A549 (cell line): ENCODE results near the gene MYRIP. TPM values are rescaled to one million over a fixed set of nuclear protein-coding genes. Genes with fewer than 3 reads are reported as not detected.

Experiments
- ATAC-seq, 2 experiments: fragments of 200-7000 bp in 1 of 2; fragments of >200 bp in 1 of 2; cut with Nextera tagmentation in 1 of 2; cut with Tn5 transposase in 1 of 2; 3 replicates each; pipeline versions ENCODE4 v1.8.0 to v1.9.1; 2018 to 2020; ENCODE audit warnings: mild to moderate bottlenecking in 1 of 2, moderate library complexity in 1 of 2
- CTCF ChIA-PET: fragments of 300-600 bp; sonication (Branson Sonifier 250); formaldehyde crosslinking; extraction: SDS; loops from one replicate; lab custom pipeline; 2021; ENCODE audit warnings: antibody characterized with exemption, inconsistent platforms; lab: Yijun Ruan, JAX
- POLR2A ChIA-PET: fragments of 350-600 bp; formaldehyde crosslinking; extraction: SDS; loops from one replicate; lab custom pipeline; 2021; ENCODE audit warnings: antibody characterized with exemption, inconsistent platforms; lab: Yijun Ruan, JAX
- DNase-seq, 2 experiments: peaks; one replicate each; pipeline versions ENCODE4 v3.0.0 to v3.0.0-alpha.2; 2011 to 2016; ENCODE audit warnings: low read depth in 1 of 2, low spot score in 1 of 2
- FAIRE-seq: peaks from 2 replicates; lab custom pipeline; 2011; peaks lifted over from hg19 to GRCh38; lab: Jason Lieb, UNC
- H3K27ac ChIP-seq, 2 experiments: fragments of >200 bp; sonication (Bioruptor Twin); formaldehyde crosslinking; 3 replicates each; pipeline ENCODE4 v1.5.1; 2016 to 2017
- H3K4me1 ChIP-seq: fragments of >200 bp; sonication (Bioruptor Twin); formaldehyde crosslinking; 3 replicates; pipeline ENCODE4 v1.6.1; 2016
- H3K4me2 ChIP-seq: fragments of >200 bp; sonication (Bioruptor Twin); formaldehyde crosslinking; 3 replicates; pipeline ENCODE4 v1.6.1; 2016
- H3K4me3 ChIP-seq: fragments of >200 bp; sonication (Bioruptor Twin); formaldehyde crosslinking; 3 replicates; pipeline ENCODE4 v1.5.1; 2016
- H3K9me3 ChIP-seq: fragments of >200 bp; sonication (Bioruptor Twin); formaldehyde crosslinking; 3 replicates; pipeline ENCODE4 v1.6.1; 2016
- ATOH8 ChIP-seq: fragments of 250-450 bp; sonication (Bioruptor Pico); IDR thresholded peaks from 2 replicates; pipeline ENCODE4 v1.5.0; 2020; ENCODE audit warnings: low read depth, mild to moderate bottlenecking, moderate library complexity
- BHLHE40 ChIP-seq: IDR thresholded peaks from 2 replicates; pipeline ENCODE4 v1.6.1; 2012; ENCODE audit warnings: low read depth, low read length, inconsistent platforms
- CBX2 ChIP-seq: fragments of 200-600 bp; sonication (generic); IDR thresholded peaks from 2 replicates; pipeline ENCODE4 v1.6.1; 2016; ENCODE audit warnings: low read depth, mild to moderate bottlenecking, borderline replicate concordance
- CBX8 ChIP-seq: fragments of 200-600 bp; sonication (generic); IDR thresholded peaks from 2 replicates; pipeline ENCODE4 v1.6.1; 2016
- E2F6 ChIP-seq: IDR thresholded peaks from 2 replicates; pipeline ENCODE4 v1.6.1; 2012; ENCODE audit warnings: low read depth, borderline replicate concordance
- EHF ChIP-seq: fragments of 250-450 bp; sonication (Bioruptor Pico); IDR thresholded peaks from 2 replicates; pipeline ENCODE4 v1.5.0; 2020; ENCODE audit warnings: mild to moderate bottlenecking
- EHMT2 ChIP-seq: fragments of 200-600 bp; sonication (generic); IDR thresholded peaks from 2 replicates; pipeline ENCODE4 v1.6.1; 2016; ENCODE audit warnings: antibody characterized with exemption, low read depth, mild to moderate bottlenecking, moderate library complexity
- ELK1 ChIP-seq: fragments of 150-350 bp; IDR thresholded peaks from 2 replicates; pipeline ENCODE4 v1.6.1; 2014; ENCODE audit warnings: low read depth, mild to moderate bottlenecking, low read length
- ESRRA ChIP-seq: fragments of 150-350 bp; IDR thresholded peaks from 2 replicates; pipeline ENCODE4 v1.6.1; 2014; ENCODE audit warnings: mild to moderate bottlenecking, low read length, borderline replicate concordance
- FOSB ChIP-seq: fragments of 250-450 bp; sonication (Bioruptor Pico); IDR thresholded peaks from 2 replicates; pipeline ENCODE4 v1.5.0; 2020; ENCODE audit warnings: mild to moderate bottlenecking, moderate library complexity
- GATA3 ChIP-seq: IDR thresholded peaks from 2 replicates; pipeline ENCODE4 v1.6.1; 2012; ENCODE audit warnings: borderline replicate concordance
- HES2 ChIP-seq: fragments of >200 bp; sonication (Bioruptor Twin); formaldehyde crosslinking; IDR thresholded peaks from 2 replicates; pipeline ENCODE4 v1.6.1; 2016
- HEYL ChIP-seq: fragments of 250-450 bp; sonication (Bioruptor Pico); IDR thresholded peaks from 2 replicates; pipeline ENCODE4 v1.8.0; 2021; ENCODE audit warnings: mild to moderate bottlenecking, moderate library complexity
- HOXA7 ChIP-seq: fragments of 250-450 bp; sonication (Bioruptor Pico); IDR thresholded peaks from 2 replicates; pipeline ENCODE4 v1.5.0; 2020; ENCODE audit warnings: mild to moderate bottlenecking, moderate library complexity
- JUN ChIP-seq, 2 experiments: fragments of >200 bp; sonication (Bioruptor Twin); formaldehyde crosslinking; IDR thresholded peaks; 2 replicates in 1 of 2; 3 replicates in 1 of 2; pipeline ENCODE4 v1.6.1; 2016 to 2017
- KDM1A ChIP-seq: fragments of 200-600 bp; sonication (generic); IDR thresholded peaks from 2 replicates; pipeline ENCODE4 v1.6.1; 2016; ENCODE audit warnings: low read depth, mild to moderate bottlenecking
- KDM5A ChIP-seq: fragments of 200-600 bp; sonication (generic); IDR thresholded peaks from 2 replicates; pipeline ENCODE4 v1.6.1; 2016; ENCODE audit warnings: antibody characterized with exemption, mild to moderate bottlenecking
- MAX ChIP-seq: IDR thresholded peaks from 2 replicates; pipeline ENCODE4 v1.6.1; 2012
- NFE2L2 ChIP-seq: fragments of 150-350 bp; conservative IDR thresholded peaks from 2 replicates; pipeline ENCODE4 v1.6.1; 2014; ENCODE audit warnings: low read length
- NPAS2 ChIP-seq: fragments of 250-450 bp; sonication (Bioruptor Pico); IDR thresholded peaks from 2 replicates; pipeline ENCODE4 v1.8.0; 2022; ENCODE audit warnings: mild to moderate bottlenecking, moderate library complexity, borderline replicate concordance
- NR3C1 ChIP-seq: fragments of >200 bp; sonication (Bioruptor Twin); formaldehyde crosslinking; IDR thresholded peaks from 3 replicates; pipeline ENCODE4 v1.6.1; 2017
- POLR2A ChIP-seq: IDR thresholded peaks from 2 replicates; pipeline ENCODE4 v1.6.1; 2012; ENCODE audit warnings: mild to moderate bottlenecking, low read length
- POLR2AphosphoS2 ChIP-seq: conservative IDR thresholded peaks from 2 replicates; pipeline ENCODE4 v1.6.1; 2012; ENCODE audit warnings: low read length, improper control_type of control experiment, inconsistent platforms
- RARB ChIP-seq: fragments of 250-450 bp; sonication (Bioruptor Pico); IDR thresholded peaks from 2 replicates; pipeline ENCODE4 v1.8.0; 2021; ENCODE audit warnings: mild to moderate bottlenecking, moderate library complexity
- RNF2 ChIP-seq: fragments of 200-600 bp; sonication (generic); IDR thresholded peaks from 2 replicates; pipeline ENCODE4 v1.6.1; 2016; ENCODE audit warnings: low read depth, mild to moderate bottlenecking, antibody characterized with exemption, moderate library complexity, borderline replicate concordance
- SMC3 ChIP-seq: fragments of >200 bp; sonication (Bioruptor Twin); formaldehyde crosslinking; IDR thresholded peaks from 3 replicates; pipeline ENCODE4 v1.6.1; 2018; ENCODE audit warnings: inconsistent platforms
- SREBF2 ChIP-seq: fragments of 450-650 bp; IDR thresholded peaks from 2 replicates; pipeline ENCODE4 v1.6.1; 2014; ENCODE audit warnings: mild to moderate bottlenecking, moderate library complexity
- TP53 ChIP-seq: fragments of 250-450 bp; sonication (Bioruptor Pico); IDR thresholded peaks from 2 replicates; pipeline ENCODE4 v1.5.0; 2021; ENCODE audit warnings: mild to moderate bottlenecking, moderate library complexity
- ZFP36 ChIP-seq: fragments of 450-650 bp; IDR thresholded peaks from 2 replicates; pipeline ENCODE4 v1.6.1; 2014; ENCODE audit warnings: borderline replicate concordance; ENCODE audit not compliant: partially characterized antibody
- ZSCAN20 ChIP-seq: fragments of 250-450 bp; sonication (Bioruptor Pico); IDR thresholded peaks from 2 replicates; pipeline ENCODE4 v1.8.0; 2022; ENCODE audit warnings: mild to moderate bottlenecking, moderate library complexity
- WGBS: methylation state at CpG from one replicate; pipeline ENCODE4 v1.1.6; 2017; ENCODE audit errors: missing lambda C conversion rate; 5-methylcytosine and 5-hydroxymethylcytosine counted together
- polyA plus RNA-seq, 4 experiments: library from polyadenylated mRNA; depleted of rRNA in 3 of 4; stranded (reverse); fragments of >200 nt; fragmentation: RNase III in 1 of 4; extraction: RNeasy Plus Mini Kit Qiagen cat#74134 plus additional on column Dnase treatment in 1 of 4; gene quantifications; 2 replicates in 3 of 4; 3 replicates in 1 of 4; pipeline ENCODE4 v1.2.3, GENCODE V29; 2011 to 2017

MYRIP gene
- polyA plus RNA-seq, 2 of the 4 experiments (the other 2 are of a cell fraction), result not detected

- H3K9me3 ChIP-seq, result no peaks in the 10 kb centered on the region
- ATAC-seq (no peak), DNase-seq (no peak), FAIRE-seq (no peak)
- no peak overlapping the region for H3K4me2 ChIP-seq
- H3K27ac ChIP-seq, result no peak overlapping the region
- H3K4me1 ChIP-seq, result no peaks in the 10 kb centered on the region
- WGBS, result 46% methylated on average over 2 of the region's 3 CpGs
- CTCF ChIA-PET, result interaction anchor here (0.8 kb wide), 1 partner anchor 168 kb away, joined by 4 read pairs; no protein-coding TSS in a partner anchor
- TF ChIP-seq ELK1 (no peak), TP53 (CRISPR knock-in tag) (no peak), ESRRA (no peak), FOSB (CRISPR knock-in tag) (no peak), EHF (CRISPR knock-in tag) (no peak), HES2 (no peak), JUN (IDR thresholded peaks at IDR 0.05) (no peak), POLR2AphosphoS2 (no peak), NR3C1 (no peak), KDM5A (no peak), HOXA7 (CRISPR knock-in tag) (no peak), NFE2L2 (no peak), NPAS2 (CRISPR knock-in tag) (no peak), RNF2 (no peak), ZSCAN20 (CRISPR knock-in tag) (no peak), ATOH8 (no peak), CBX8 (no peak)
- POLR2A ChIA-PET, result no interaction called here
- H3K4me3 ChIP-seq, result no peak overlapping the region
Observed at GRCh38 chr3:39911465-39912309, 102.3 kb downstream of the MYRIP start.

GRCh38 chr3:39915027-39915426 is 105.6 kb downstream of the MYRIP start:
- DNase-seq (no peak), ATAC-seq (no peak), FAIRE-seq (no peak)
- Histone ChIP-seq H3K27ac (no peak overlapping the region), H3K9me3 (no peaks in the 10 kb centered on the region), H3K4me2 (no peak overlapping the region), H3K4me1 (no peaks in the 10 kb centered on the region), H3K4me3 (no peak overlapping the region)
- POLR2A ChIA-PET, result no interaction called here
- TF ChIP-seq HES2, result no peak
- no peak for TF ChIP-seq POLR2A
- no peak for TF ChIP-seq NFE2L2
- no peak for TF ChIP-seq POLR2AphosphoS2
- TF ChIP-seq FOSB (CRISPR knock-in tag), result no peak
- no peak for TF ChIP-seq EHMT2
- TF ChIP-seq SREBF2, result no peak
- no peak for TF ChIP-seq ZSCAN20 (CRISPR knock-in tag)
- TF ChIP-seq E2F6, result no peak
- TF ChIP-seq RARB (CRISPR knock-in tag), result no peak
- TF ChIP-seq HEYL (CRISPR knock-in tag), result no peak
- no peak for TF ChIP-seq ZFP36
- no peak for TF ChIP-seq GATA3
- TF ChIP-seq TP53 (CRISPR knock-in tag), result no peak
- TF ChIP-seq KDM1A, result no peak
- no peak for TF ChIP-seq CBX2
- no peak for TF ChIP-seq SMC3
- no peak for TF ChIP-seq MAX
- no peak for TF ChIP-seq CBX8
- TF ChIP-seq BHLHE40, result no peak
- 11% methylated on average over 2 of the region's 2 CpGs for WGBS
- CTCF ChIA-PET, result no interaction called here
